Neural cell (in vitro differentiated cells): ENCODE measurements around the gene PDE4A. TPM values are rescaled to one million over a fixed set of nuclear protein-coding genes. Genes with fewer than 3 reads are reported as not detected.

Experiments used
- H2AFZ ChIP-seq: fragments of 200-600, 300-800 bp; sonication (generic), shearing (Covaris generic); 2 replicates; pipeline ENCODE4 v1.6.0; 2014; ENCODE audit warnings: low read depth, mild to moderate bottlenecking, antibody characterized with exemption, low read length, moderate library complexity
- H3F3A ChIP-seq: fragments of 200-600 bp; shearing (Covaris generic); 2 replicates; pipeline ENCODE4 v1.6.1; 2016; ENCODE audit warnings: mild to moderate bottlenecking, moderate library complexity, mixed read lengths, antibody characterized with exemption, low read length; ENCODE audit not compliant: insufficient read depth, poor library complexity, severe bottlenecking
- H3K27ac ChIP-seq: fragments of 200-600, 300-800 bp; sonication (generic), shearing (Covaris generic); 2 replicates; pipeline ENCODE4 v1.5.1; 2014; ENCODE audit warnings: mild to moderate bottlenecking, low read length, moderate library complexity
- H3K27me3 ChIP-seq: fragments of 300-800, 200-600 bp; sonication (generic), shearing (Covaris generic); 2 replicates; pipeline ENCODE4 v1.6.0; 2014; ENCODE audit warnings: mild to moderate bottlenecking, low read depth, low read length, moderate library complexity; ENCODE audit not compliant: insufficient read depth
- H3K36me3 ChIP-seq: fragments of 300-800, 200-600 bp; sonication (generic), shearing (Covaris generic); 2 replicates; pipeline ENCODE4 v1.5.1; 2014; ENCODE audit warnings: mild to moderate bottlenecking, antibody characterized with exemption, low read length, moderate library complexity; ENCODE audit not compliant: insufficient read depth
- H3K4me2 ChIP-seq: fragments of 300-800, 200-600 bp; sonication (generic), shearing (Covaris generic); 2 replicates; pipeline ENCODE4 v1.6.0; 2014; ENCODE audit warnings: mild to moderate bottlenecking, low read length
- H3K4me3 ChIP-seq: fragments of 300-800, 200-600 bp; sonication (generic), shearing (Covaris generic); 2 replicates; pipeline ENCODE4 v1.5.1; 2014; ENCODE audit warnings: mild to moderate bottlenecking, low read length, moderate library complexity
- H3K79me2 ChIP-seq: fragments of 200-600 bp; shearing (Covaris generic); replicated peaks from 2 replicates; pipeline ENCODE4 v1.6.0; 2014; ENCODE audit warnings: mild to moderate bottlenecking, low read length, moderate library complexity; ENCODE audit not compliant: insufficient read depth
- H3K9ac ChIP-seq: fragments of 300-800, 200-600 bp; sonication (generic), shearing (Covaris generic); 2 replicates; pipeline ENCODE4 v1.6.1; 2016; ENCODE audit warnings: mild to moderate bottlenecking, low read length, mixed read lengths
- H3K9me2 ChIP-seq: fragments of 200-600 bp; shearing (Covaris generic); 2 replicates; pipeline ENCODE4 v1.6.1; 2016; ENCODE audit warnings: mild to moderate bottlenecking, low read length, mixed read lengths; ENCODE audit not compliant: insufficient read depth
- H3K9me3 ChIP-seq: fragments of 200-600, 300-800 bp; sonication (generic), shearing (Covaris generic); 2 replicates; pipeline ENCODE4 v1.6.1; 2016; ENCODE audit warnings: mild to moderate bottlenecking, mixed run types, low read length, moderate library complexity, mixed read lengths
- H4K20me1 ChIP-seq: fragments of 200-600 bp; shearing (Covaris generic); 2 replicates; pipeline ENCODE4 v1.6.1; 2016; ENCODE audit warnings: mild to moderate bottlenecking, mixed run types; ENCODE audit not compliant: insufficient read depth
- CTCF ChIP-seq: fragments of 450-650 bp; IDR thresholded peaks from 2 replicates; pipeline ENCODE4 v1.5.1; 2014; ENCODE audit warnings: antibody characterized with exemption, mild to moderate bottlenecking, moderate library complexity; ENCODE audit not compliant: poor library complexity, severe bottlenecking
- EP300 ChIP-seq: fragments of 450-650 bp; conservative IDR thresholded peaks from 2 replicates; pipeline ENCODE4 v1.6.1; 2014; ENCODE audit warnings: antibody characterized with exemption, mild to moderate bottlenecking, moderate library complexity; ENCODE audit not compliant: poor library complexity, severe bottlenecking
- EZH2 ChIP-seq: fragments of 200-600, 300-800 bp; shearing (Covaris generic), sonication (generic); IDR thresholded peaks from 2 replicates; pipeline ENCODE4 v1.6.1; 2014; ENCODE audit warnings: antibody characterized with exemption, low read length, borderline replicate concordance, mild to moderate bottlenecking; ENCODE audit not compliant: insufficient read depth, poor library complexity, severe bottlenecking
- MXI1 ChIP-seq: fragments of 450-650 bp; conservative IDR thresholded peaks from 2 replicates; pipeline ENCODE4 v1.6.1; 2014; ENCODE audit warnings: antibody characterized with exemption, mild to moderate bottlenecking; ENCODE audit not compliant: poor library complexity, severe bottlenecking
- POLR2AphosphoS5 ChIP-seq: IDR thresholded peaks from 2 replicates; pipeline ENCODE4 v1.6.1; 2012
- RAD21 ChIP-seq: fragments of 450-650 bp; conservative IDR thresholded peaks from 2 replicates; pipeline ENCODE4 v1.6.1; 2014; ENCODE audit warnings: antibody characterized with exemption, mild to moderate bottlenecking, moderate library complexity
- REST ChIP-seq: IDR thresholded peaks from 2 replicates; pipeline ENCODE4 v1.6.1; 2012; ENCODE audit warnings: borderline replicate concordance
- SMC3 ChIP-seq: fragments of 450-650 bp; conservative IDR thresholded peaks from 2 replicates; pipeline ENCODE4 v1.6.1; 2014; ENCODE audit warnings: antibody characterized with exemption, mild to moderate bottlenecking, moderate library complexity; ENCODE audit not compliant: poor library complexity
- TAF1 ChIP-seq: IDR thresholded peaks from 2 replicates; pipeline ENCODE4 v1.6.1; 2012; ENCODE audit warnings: low read depth
- polyA plus RNA-seq: library from polyadenylated mRNA; depleted of rRNA; stranded (reverse); fragments of >200 nt; gene quantifications from 2 replicates; pipeline ENCODE4 v1.2.3, GENCODE V29; 2014

Gene PDE4A
- polyA plus RNA-seq, 1 donor from 2014 or later: 3.4 TPM

GRCh38 chr19:10514211-10515145, 94.1 kb downstream of the PDE4A start:
- Histone ChIP-seq H3K4me3 (peak overlapping the region; percentile 59), H3K27me3 (peaks cover 80% of the 10 kb centered on the region), H4K20me1 (no peaks in the 10 kb centered on the region), H3F3A (no peaks in the 10 kb centered on the region), H3K9me2 (no peaks in the 10 kb centered on the region), H3K27ac (no peak overlapping the region), H3K9ac (no peak overlapping the region), H3K4me2 (no peak overlapping the region), H2AFZ (no peak overlapping the region), H3K9me3 (no peaks in the 10 kb centered on the region), H3K79me2 (no peaks in the 10 kb centered on the region), H3K36me3 (no peaks in the 10 kb centered on the region)
- TF ChIP-seq TAF1 (no peak), REST (no peak), SMC3 (no peak), RAD21 (no peak), EP300 (no peak), POLR2AphosphoS5 (no peak), CTCF (peak; percentile 59), MXI1 (no peak), EZH2 (peak; percentile 38)

GRCh38 chr19:10516064-10516385, 95.7 kb downstream of the PDE4A start:
- Histone ChIP-seq H3F3A (no peaks in the 10 kb centered on the region), H2AFZ (no peak overlapping the region), H3K27ac (no peak overlapping the region), H3K27me3 (peaks cover 88% of the 10 kb centered on the region), H3K79me2 (no peaks in the 10 kb centered on the region), H4K20me1 (no peaks in the 10 kb centered on the region), H3K4me3 (no peak overlapping the region), H3K36me3 (no peaks in the 10 kb centered on the region), H3K4me2 (no peak overlapping the region), H3K9ac (no peak overlapping the region), H3K9me2 (no peaks in the 10 kb centered on the region), H3K9me3 (no peaks in the 10 kb centered on the region)
- TF ChIP-seq REST: no peak
- TF ChIP-seq CTCF: no peak
- TF ChIP-seq RAD21: no peak
- no peak for TF ChIP-seq EP300
- TF ChIP-seq TAF1: no peak
- no peak for TF ChIP-seq SMC3
- TF ChIP-seq MXI1: no peak
